GM19035 (cell line): ENCODE data around the gene FANCD2.
"Not testable (repeated sequence)": the region's sequence is repeated elsewhere in the genome, so short reads cannot be mapped to it uniquely, and the experiment has no call there.

ENCODE experiments used
- ATAC-seq: cut with Tn5 transposase; IDR thresholded peaks from one replicate; pipeline ENCODE4 v1.9.1; 2021; ENCODE audit not compliant: unreplicated experiment

FANCD2 gene

DNA sequence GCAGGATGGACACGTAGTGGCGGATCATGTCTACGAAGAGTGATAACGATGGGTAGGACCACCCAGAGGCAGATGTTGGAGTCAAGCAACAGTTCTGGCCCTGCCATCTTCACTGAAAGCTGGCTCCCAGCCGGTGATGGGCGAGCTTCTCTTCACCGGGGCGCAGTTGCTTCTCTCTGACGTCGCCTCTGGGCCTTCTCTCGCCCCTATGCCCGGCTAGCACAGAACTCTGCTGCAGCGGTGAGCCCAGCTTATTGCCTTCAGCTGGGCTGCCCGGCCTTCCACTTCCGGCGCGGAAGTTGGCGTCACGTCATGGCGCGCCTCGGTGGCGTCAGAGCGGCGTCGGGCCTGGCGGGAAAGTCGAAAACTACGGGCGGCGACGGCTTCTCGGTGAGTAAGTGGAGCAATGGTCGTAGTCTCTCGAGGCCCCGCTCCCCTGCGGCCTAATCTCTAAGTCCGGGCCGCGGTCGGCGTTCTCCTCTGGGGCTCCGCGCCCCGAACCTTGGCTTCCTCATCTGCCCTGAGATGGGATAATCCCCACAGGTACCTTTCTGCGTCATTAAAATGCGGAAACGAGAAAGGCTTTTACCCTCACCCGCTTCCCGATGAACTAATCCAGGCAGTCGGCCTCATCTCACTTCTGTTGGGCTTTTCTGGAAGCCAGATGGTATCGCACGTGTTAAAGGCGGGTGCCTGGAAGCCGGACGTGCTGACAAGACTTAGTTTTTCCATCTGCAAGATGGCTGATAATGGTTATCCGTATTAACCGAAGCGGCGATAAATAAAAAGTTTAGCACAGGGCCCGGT is at the start of gene FANCD2:
Gene FANCD2 (plus strand): TSS at position 354 of the 807 bp plus-strand sequence. CDS start 2,221 bp downstream, outside the sequence.
- ATAC-seq = peak; percentile 94

DNA sequence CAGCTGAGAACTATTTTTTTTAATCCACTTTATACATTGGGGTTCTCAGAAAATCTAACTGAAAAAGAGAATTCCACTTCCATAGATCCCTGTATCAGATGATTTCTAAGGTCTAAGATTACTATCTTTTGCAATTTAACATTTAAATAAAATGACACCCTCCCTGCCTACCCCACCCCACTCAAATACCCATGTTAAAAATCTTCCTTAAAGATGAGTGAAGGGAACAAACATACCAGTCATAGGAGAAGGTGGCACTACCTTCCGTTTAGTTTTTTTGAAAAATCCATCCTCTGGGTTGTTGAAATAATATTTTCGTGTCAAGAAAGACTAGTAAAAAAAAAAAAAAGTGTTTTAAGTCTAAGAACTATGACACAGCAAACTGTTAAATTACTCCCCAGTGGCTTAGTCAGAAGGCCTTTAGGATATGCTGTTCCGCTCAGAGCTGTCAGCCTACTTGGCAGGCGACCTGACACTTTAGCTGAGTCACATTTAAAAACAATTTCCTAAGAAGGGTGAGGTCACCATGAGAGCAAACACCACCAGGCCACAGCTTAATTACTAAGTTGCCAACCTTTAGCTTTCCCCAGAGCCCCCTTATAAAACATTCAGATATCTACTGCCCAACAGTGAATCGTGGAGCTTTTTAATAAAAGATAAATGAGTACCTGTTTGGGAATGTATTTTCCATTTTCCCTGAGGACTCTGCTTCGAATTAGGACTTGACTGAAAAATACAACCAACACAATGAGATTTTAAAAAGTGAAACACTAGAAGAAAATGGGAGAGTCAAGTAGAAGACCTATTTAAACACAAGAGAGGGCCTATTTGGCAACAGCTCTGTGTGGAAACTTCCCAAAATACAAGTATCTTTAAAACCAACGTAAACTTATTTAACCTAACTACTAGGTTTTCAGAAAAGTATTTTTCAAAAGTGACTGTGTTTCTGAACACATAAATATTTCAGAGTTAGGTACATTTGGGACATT is 49.2 kb upstream of the FANCD2 start:
- no peak for ATAC-seq

DNA sequence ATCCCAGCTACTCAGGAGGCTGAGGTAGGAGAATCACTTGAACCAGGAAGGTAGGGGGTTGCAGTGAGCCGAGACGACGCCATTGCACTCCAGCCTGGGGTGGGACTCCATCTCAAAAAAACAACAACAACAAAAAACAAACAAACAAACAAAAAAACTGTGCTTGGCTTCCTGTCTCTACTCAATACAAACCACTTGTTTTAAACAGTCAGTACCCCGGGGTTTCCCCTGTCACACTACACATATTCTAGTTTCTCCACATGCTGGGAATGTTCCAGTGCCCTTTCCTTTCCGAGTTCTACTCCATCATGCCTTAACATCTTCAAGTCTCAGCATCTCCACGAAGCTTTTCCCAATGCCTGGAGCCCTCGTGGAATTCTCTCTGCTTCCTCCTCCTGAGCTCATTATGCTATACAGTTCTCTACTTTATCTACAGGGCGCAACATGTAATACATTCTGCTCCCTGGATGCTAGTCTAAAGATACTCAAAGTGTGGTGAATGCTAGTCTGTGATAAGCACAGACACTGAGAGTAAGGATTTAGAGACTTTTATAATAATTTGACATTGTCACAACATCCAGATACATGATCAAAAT is 47.4 kb upstream of the FANCD2 start:
- no peak for ATAC-seq

DNA sequence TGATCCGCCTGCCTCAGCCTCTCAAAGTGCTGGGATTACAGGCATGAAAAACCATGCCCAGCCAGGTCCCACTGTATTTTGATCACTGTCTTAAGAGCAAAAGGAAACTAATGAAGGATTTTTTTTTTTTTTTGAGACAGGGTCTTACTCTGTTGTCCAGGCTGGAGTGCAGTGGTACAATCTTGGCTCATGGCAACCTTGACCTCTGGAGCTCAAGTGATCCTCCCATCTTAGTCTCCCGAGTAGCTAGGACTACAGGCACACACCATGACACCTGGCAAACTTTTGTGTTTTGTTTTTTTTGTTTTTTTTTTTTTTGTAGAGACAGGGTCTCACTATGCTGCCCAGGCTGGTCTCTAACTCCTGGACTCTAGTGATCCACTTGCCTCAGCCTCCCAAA is 46.0 kb upstream of the FANCD2 start:
- no peak for ATAC-seq

DNA sequence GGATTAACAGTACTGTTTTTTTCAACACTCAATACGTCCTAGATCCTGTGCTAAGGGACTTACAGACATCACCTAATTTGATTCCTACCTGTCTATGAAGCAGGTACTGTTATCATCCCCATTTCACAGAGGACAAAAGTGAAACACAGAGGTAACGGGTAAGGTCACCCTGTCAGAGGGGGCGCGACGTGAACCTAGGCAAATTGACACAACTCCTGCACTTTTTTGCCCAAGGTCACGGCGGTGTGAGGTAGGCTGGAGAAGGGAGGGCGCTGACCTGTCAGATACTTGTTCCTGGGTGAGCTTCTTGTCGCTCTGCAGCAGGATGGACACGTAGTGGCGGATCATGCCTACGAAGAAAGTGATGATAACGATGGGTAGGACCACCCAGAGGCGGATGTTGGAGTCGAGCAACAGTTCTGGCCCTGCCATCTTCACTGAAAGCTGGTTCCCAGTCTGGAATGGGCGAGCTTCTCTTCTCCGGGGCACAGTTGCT is 40.0 kb upstream of the FANCD2 start:
- ATAC-seq = peak; percentile 33

DNA sequence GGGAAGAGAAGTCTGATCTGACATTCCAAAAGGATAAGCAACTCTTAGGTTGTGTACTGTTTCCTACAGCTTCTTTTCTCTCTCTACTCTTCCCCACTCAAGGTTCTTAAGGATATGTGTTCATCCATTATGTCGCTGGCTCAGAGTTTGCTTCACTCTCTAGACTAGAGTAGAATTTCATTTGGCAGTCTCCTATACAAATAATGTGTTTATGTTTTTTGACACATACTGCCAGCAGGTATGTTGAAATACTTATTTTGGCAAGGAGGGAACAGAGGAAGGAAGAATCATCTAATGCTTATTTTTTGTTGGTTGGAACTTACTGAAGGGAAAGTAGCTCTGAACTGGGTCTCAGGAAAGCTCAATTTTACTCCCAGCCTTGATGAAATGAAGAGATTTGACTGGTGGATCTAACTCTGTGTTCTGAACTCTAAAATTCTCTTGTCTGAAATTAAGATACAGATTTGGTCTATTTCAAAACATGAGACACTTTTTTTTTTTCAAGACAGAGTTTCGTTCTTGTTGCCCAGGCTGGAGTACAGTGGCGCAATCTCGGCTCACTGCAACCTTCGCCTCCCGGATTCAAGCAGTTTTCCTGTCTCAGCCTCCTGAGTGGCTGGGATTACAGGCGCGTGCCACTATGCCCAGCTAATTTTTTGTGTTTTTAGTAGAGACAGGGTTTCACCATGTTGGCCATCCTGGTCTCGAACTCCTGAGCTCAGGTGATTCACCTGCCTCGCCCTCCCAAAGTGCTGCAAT is 32.0 kb upstream of the FANCD2 start:
- ATAC-seq = no peak

DNA sequence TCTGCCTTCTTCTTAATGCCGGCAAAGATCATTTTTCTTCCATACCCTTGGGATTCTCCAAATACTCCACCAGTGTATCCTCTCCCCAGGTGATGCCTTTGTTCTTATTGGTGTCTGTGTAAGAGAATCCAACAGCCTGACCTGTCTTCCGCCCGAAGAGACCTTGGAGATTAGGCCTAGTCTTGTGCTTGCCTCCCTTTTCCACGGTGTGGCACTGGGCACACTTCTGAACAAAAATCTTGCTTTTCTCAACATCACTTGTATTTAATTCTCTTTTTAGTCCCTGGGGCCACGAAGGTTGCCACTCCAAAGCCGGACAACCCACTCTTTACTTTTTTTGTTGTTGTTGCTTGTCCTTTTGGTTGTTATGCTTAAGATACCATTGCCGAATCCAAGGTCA is 25.6 kb upstream of the FANCD2 start:
- no peak for ATAC-seq

DNA sequence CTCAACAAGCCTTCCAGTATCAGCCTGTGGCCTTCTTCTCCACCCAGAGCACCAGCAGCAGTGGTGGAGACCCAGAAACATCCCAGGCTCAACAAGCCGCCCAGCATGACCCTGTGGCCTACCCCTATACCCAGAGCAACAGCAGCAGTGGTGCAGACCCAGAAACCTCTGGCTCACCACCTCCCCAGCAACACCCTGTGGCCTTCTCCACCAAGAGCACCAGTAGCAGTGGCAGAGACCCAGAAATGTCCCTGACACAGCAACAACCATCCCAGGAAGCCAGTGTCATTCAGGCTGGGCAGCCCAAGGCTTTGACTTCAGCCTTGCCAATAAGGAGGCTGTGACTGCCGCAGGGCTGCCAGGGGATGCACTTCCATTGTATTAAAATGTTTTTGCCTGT is 23.3 kb upstream of the FANCD2 start:
- ATAC-seq = no peak

DNA sequence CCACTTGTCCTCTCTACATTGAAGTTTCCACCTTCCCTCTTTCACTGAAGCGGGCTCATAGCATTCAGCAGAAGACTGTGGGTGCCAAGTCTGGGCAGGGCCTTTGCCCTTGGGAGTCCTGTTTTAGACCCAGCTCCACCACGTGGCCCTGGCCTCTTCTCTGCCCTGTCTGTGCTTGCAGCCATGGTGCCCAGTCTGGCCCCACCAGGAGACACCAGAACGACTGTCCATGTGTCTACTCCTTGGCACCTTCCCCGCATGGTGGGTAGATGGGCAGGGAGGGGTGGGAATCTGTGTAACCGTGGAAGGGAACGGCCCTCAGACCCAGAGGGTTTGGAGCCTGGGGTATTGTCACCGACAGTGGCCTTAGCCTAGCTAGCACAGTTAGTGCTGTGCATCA is 21.7 kb upstream of the FANCD2 start:
- no peak for ATAC-seq

DNA sequence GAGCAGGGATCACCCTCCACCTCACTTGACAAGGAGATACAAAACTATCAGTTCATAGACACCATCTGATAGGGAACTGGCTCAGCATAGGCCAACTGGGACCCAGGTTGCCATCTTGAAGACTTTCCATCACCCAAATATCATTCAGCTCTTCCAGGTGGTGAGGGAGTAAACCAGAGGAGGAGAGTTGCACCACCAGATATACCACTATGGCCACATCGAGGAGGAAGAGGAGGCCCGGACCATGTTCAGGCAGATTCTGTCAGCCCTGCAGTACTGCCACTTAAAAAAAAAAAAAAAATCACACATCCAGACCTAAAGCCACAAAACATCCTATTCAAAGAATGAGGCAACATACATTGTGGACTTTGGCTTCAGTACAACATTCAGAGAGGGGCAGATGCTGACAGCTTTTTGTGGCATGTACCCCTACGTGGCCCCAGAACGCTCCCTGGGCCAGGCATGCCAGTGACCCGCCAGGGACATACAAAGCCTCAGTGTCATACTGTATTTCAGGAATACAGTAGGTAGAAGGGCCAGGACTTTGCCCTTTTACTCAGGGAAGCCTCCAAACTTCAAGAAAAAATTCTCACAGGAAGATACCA is 21.2 kb upstream of the FANCD2 start:
- no peak for ATAC-seq

DNA sequence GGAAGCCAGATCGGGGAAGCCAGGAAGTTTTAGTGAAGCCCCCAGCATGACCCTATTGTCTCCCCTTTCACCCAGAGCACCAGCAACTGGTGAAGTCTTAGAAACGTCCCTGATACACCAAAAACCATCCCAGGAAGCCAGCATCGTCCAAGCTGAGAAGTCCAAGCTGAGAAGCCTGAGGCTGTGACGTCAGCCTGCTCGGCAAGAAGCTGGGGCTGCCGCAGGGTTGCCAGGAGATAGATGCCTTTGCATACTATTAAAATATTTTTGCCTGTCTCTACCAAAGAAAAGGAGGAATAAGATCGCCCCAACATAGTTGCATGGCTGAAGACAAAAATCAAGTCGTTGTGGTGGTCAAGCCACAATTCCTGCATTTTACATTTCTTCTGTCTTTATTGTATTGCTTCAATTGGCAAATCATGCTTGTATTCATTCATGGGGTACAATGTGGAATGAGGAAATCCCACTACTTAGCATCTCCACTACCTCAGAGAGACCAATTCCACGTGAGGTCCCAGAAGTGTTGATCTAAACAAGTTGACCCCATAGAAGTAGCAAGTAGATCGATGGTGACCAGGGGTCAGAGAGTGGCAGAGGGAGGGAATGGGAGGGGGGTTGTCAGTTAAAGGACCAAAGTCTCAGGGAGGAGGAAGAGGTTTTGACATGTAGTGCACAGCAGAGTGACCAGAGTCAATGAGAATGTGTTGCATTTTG is 20.0 kb upstream of the FANCD2 start:
- ATAC-seq = no peak

DNA sequence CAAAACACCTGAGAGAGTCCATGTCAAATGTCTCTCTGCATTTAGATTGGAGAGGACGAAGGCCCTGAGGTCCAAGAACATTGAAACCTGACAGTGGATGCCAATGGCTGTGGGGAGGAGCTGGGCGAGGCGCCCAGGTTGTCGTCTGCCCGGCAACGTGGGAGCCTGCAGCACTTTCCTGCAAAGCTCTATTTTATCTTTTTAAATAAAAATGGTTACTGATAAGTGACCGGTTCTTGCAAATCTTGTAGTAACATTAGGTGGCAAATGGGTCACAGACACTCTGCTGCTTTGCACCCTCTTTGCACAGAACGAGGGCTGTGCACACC is 19.5 kb upstream of the FANCD2 start:
- ATAC-seq = no peak

DNA sequence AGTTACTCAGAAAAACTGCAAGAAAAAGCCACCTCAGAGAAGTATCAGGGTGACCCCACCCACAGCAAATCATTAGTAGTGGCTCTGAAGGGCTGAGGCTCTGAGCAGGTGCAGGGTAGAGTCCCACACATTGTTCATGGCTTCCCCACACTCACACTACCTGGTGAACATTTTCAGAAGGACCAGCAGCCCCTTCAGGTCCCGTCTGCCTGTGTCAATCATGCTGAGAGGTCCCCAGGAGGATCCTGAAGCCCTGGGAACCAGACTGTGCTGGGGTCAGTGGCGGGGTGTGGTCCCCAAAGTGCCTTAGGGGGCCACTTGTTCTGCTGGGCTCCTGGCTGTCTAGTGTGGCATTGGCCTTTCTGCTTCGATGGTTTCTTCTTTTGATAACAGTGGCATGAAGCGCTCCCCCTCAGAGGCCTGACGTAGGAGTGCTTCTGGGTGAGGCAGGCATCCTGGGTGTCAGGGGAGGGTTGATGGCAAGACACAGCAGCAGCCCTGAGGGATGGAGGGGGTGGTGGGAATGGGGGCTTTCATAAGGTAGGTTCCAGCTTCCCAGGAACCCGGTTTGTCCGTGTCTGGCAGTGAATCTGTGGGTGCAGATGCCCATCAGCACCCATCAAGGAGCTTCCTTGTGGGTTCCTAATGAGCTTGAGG is 19.0 kb upstream of the FANCD2 start:
- ATAC-seq = no peak

DNA sequence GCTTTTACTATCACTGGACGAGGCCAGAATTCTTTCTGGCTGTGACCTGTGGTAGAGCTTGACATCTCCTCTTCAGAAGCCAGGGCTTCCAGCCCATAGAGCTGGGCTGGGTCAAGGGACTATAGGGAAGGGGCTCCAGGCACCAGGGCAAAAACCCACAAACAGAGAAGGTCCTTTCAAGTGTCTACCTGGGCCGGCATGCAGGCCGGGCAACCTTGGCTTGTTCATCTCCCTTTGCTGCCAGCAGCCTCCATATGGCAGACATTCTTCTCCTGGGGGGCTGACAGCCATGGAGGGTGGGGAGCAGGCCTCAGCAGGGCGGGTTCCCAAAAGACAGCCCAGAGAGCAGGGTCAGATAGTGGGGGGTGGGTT is 18.0 kb upstream of the FANCD2 start:
- not testable (repeated sequence) for ATAC-seq

DNA sequence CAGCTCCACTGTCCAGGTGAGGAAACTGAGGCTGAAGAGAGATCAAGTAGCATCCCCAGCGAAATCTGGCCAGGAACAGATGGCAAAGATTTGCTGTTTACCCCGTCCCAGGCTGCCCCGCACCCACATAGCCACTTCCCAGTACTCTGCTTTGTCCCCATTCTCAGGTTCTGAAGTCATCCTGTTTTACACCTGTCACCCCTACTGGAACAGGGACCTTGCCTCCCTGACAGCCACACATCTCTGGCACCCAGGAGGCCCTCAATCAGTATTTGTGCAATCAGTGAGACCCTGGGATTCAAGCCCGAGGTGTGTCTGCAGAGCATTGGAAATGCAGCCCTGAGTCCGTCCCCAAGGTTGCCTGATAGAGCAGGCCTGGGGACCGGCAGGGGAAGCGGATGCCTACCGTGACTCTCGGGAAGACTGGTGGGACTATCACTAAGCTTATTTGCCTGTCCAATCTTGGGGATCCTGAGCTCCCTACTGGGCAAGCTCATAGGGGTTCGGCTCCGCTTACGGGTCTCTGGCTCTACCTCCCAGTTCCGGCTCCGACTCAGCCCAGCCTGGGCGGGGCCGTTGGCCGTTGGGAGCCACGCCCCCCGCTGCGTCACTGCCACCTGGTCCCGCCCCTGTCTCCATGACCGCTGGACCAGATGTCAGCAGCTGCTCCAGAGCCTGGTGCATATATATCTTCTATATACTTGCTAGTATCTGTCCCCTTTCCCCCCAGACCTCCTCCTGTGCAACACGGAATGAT is 17.5 kb upstream of the FANCD2 start:
- ATAC-seq = peak; percentile 62

DNA sequence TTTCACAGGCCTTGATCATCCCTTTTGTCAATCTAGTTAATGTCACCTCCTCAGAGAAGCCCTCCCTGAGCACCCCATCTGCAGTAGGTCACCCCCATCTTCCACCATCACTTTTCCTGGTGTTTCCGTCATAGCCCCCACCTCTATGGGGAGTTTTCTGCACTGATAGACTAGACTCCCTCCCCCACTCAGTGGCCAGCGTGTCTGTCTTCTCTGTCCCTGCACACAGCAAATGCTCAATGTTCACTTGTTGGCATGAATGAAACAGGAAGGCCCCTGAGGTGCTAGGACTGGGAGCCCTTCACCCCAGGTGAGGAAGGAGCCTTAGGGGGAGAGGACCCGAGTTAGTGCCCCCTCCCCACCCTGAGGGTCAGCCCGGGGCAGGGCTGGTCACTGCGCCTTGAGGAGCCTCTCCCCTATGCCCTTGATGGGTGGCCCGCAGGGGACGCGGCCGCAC is 15.8 kb upstream of the FANCD2 start:
- peak; percentile 6 for ATAC-seq

DNA sequence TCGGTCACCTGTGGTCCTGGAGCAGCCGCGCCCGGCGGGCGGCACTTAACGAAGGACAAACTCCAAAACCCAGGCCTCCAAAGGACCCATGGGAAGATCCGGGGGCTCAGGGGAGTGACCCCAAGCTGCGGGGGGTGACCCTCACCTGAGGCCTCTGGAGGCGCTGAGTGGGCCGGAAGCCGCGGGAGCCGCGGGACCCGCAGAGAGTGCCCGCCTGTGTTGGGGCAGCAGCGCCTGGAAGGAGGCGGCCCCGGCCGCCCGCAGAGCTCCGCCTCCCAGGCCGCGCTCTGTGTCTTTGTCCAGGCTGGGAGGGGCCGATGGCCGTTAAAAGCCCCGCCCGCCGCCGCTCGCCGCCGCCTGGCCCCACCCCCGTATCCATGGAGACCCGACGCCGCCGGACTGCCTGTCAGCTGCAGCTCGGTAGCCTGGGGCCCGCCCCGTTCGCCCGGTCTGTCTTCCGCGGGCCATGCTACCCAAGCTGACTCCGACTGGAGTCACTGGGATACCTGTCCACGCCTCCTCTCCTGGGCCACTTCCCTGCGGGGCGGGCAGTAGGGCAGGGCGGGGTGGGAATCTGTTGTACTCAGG is 15.3 kb upstream of the FANCD2 start:
- peak; percentile 88 for ATAC-seq

DNA sequence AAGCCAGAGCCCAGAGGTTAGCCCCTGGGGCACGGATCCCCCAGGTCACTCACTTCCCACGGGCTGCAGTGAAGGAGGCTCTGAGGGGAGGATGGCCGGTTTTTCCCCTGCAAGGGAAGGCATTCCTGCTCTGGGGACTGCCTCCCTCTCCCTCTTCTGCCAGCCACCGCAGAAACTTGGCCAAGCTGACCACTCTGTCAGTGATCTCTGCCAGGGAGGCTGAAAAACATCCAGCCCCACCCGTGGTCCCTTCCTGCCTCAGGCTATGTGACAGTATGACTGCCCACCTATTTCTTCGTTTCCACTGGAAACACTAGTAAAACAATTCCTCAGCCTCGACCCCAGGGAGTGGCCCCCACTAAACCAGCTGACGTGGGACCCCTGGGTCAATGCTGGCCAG is 14.6 kb upstream of the FANCD2 start:
- no peak for ATAC-seq
